ENCODE measurements around the gene CELA1. TPM values are rescaled to one million over a fixed set of nuclear protein-coding genes. Genes with fewer than 3 reads are reported as not detected.
A peak's percentile ranks its signal among the peaks of the same experiment; 100 is the strongest.

The CELA1 gene
- not detected for total RNA-seq
- long read RNA-seq = 0 reads

- DNase-seq (no peak), ATAC-seq (ENCODE audit: poor library complexity) (no peak)
- intact Hi-C loops (cut with DNase I) = loop anchor here (10.0 kb wide), 2 partner anchors 82 to 522 kb away; no protein-coding TSS in a partner anchor
Measured at GRCh38 chr12:51346581-51346980, at the start of gene CELA1. Gene CELA1, minus strand, starts transcription at chr12:51346679. Its CDS starts 41 bp downstream, at chr12:51346638.

GRCh38 chr12:51395283-51396230, 49.1 kb upstream of the CELA1 start:
- ATAC-seq (ENCODE audit: poor library complexity) (no peak), DNase-seq (no peak)
- intact Hi-C loops (cut with DNase I) = no loop called here

- ATAC-seq (ENCODE audit: poor library complexity) = no peak
- intact Hi-C loops (cut with DNase I) = no loop called here
- DNase-seq = no peak
Measured at GRCh38 chr12:51393676-51394545, 47.4 kb upstream of the CELA1 start.

- no peak for DNase-seq
- no peak for ATAC-seq (ENCODE audit: poor library complexity)
- intact Hi-C loops (cut with DNase I) = no loop called here
Measured at GRCh38 chr12:51392556-51393237, 46.2 kb upstream of the CELA1 start.

- ATAC-seq (ENCODE audit: poor library complexity) (peak; percentile 55), DNase-seq (no peak)
- intact Hi-C loops (cut with DNase I) = no loop called here
Measured at GRCh38 chr12:51391283-51392123, 45.0 kb upstream of the CELA1 start, which contains the start of gene GALNT6. Gene GALNT6, minus strand, starts transcription at chr12:51391406. Its CDS starts 11,625 bp downstream, at chr12:51379781.

GRCh38 chr12:51390891-51391282, 44.4 kb upstream of the CELA1 start:
- intact Hi-C loops (cut with DNase I) = no loop called here

GRCh38 chr12:51390457-51390856, 44.0 kb upstream of the CELA1 start:
- ATAC-seq (ENCODE audit: poor library complexity) (no peak), DNase-seq (no peak)
- intact Hi-C loops (cut with DNase I) = no loop called here

More at GRCh38 chr12:51390891-51391282, 44.4 kb upstream of the CELA1 start:
- DNase-seq (no peak), ATAC-seq (ENCODE audit: poor library complexity) (peak; percentile 38)

GRCh38 chr12:51389302-51389999, 43.0 kb upstream of the CELA1 start:
- ATAC-seq (ENCODE audit: poor library complexity) (no peak), DNase-seq (no peak)
- intact Hi-C loops (cut with DNase I) = no loop called here

GRCh38 chr12:51388846-51389245, 42.4 kb upstream of the CELA1 start:
- intact Hi-C loops (cut with DNase I) = no loop called here
- DNase-seq = no peak
- ATAC-seq (ENCODE audit: poor library complexity) = no peak

- DNase-seq = peak; percentile 54
- intact Hi-C loops (cut with DNase I) = no loop called here
- peak; percentile 36 for ATAC-seq (ENCODE audit: poor library complexity)
Measured at GRCh38 chr12:51388069-51388799, 41.8 kb upstream of the CELA1 start.

GRCh38 chr12:51386351-51386750, 39.9 kb upstream of the CELA1 start:
- intact Hi-C loops (cut with DNase I) = no loop called here
- ATAC-seq (ENCODE audit: poor library complexity) (no peak), DNase-seq (no peak)

- ATAC-seq (ENCODE audit: poor library complexity) = no peak
- no peak for DNase-seq
- intact Hi-C loops (cut with DNase I) = no loop called here
Measured at GRCh38 chr12:51383269-51383905, 36.9 kb upstream of the CELA1 start.

GRCh38 chr12:51382173-51382572, 35.7 kb upstream of the CELA1 start:
- DNase-seq (no peak), ATAC-seq (ENCODE audit: poor library complexity) (no peak)

GRCh38 chr12:51381226-51382079, 35.0 kb upstream of the CELA1 start:
- intact Hi-C loops (cut with DNase I) = no loop called here
- DNase-seq = no peak
- no peak for ATAC-seq (ENCODE audit: poor library complexity)

More at GRCh38 chr12:51382173-51382572, 35.7 kb upstream of the CELA1 start:
- intact Hi-C loops (cut with DNase I) = no loop called here

GRCh38 chr12:51379571-51379970, 33.1 kb upstream of the CELA1 start:
- ATAC-seq (ENCODE audit: poor library complexity) (no peak), DNase-seq (no peak)
- intact Hi-C loops (cut with DNase I) = no loop called here
